Measurements from ENCODE around the gene AGAP1. TPM values are rescaled to one million over a fixed set of nuclear protein-coding genes. Genes with fewer than 3 reads are reported as not detected.

AGAP1 gene
- total RNA-seq, 3 donors from 2014 or later (not counting 1 experiment from before 2014, with no cell fraction given): 42.0 to 56.4 (median 45.7) TPM

DNA sequence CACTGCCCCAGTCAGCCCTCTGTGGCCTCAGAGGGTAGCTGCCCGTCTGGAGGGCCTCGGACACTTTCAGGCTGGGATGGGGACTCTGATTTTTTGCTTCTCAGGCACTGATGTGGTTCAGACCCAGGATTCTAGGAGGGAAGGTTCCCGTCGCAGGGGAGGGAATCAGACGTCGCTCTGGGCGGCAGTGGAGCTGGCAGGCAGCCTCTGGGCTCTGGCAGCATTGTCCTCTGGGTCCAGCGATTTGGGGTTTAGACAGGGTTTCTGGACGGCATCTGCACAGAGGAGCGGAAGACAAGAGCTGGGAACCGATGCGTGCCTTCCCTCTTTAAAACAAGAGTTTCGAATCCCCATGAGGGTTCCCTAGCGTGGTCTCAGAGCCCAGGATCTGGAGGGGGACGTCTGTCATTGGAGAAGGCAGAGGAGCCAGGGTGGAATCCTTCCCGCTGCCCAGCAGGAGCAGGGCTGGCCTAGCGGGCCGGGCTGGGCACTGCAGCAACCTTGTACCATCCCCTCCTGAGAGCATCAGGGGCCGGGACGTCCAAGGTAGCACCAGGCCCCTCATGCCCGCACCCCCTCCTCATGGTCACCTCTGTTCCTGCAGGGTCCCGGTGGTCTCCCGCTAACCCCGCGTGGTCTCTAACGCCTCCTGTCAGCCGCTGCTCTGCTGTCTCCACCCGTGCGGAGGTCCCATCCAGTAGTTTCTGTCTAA is 246.0 kb downstream of the AGAP1 start:
- 94% methylated on average over 29 of the region's 29 CpGs for WGBS (ENCODE audit: insufficient coverage)
- DNase-seq (no peak), ATAC-seq (no peak)
- Histone ChIP-seq H3K27ac (ENCODE audit: low read length) (no peak overlapping the region), H3K36me3 (ENCODE audit: control insufficient read depth, insufficient read depth, low read length) (peaks cover 4% of the 10 kb centered on the region), H3K4me1 (ENCODE audit: control insufficient read depth, insufficient read depth, low read length) (peaks cover 6% of the 10 kb centered on the region), H3K27me3 (ENCODE audit: control insufficient read depth, insufficient read depth, low read length) (no peaks in the 10 kb centered on the region), H3K9me3 (ENCODE audit: control insufficient read depth, insufficient read depth, low read length) (no peaks in the 10 kb centered on the region), H3K4me3 (ENCODE audit: low read length) (no peak overlapping the region)
- H3K4me1 Mint-ChIP-seq: peaks cover 18 to 21% of the 10 kb centered on the region in 2 donors
- H3K27ac Mint-ChIP-seq: no peak overlapping the region
- H3K36me3 Mint-ChIP-seq: no peaks in the 10 kb centered on the region
- no peaks in the 10 kb centered on the region for H3K9me3 Mint-ChIP-seq
- TF ChIP-seq, protein P1, sequence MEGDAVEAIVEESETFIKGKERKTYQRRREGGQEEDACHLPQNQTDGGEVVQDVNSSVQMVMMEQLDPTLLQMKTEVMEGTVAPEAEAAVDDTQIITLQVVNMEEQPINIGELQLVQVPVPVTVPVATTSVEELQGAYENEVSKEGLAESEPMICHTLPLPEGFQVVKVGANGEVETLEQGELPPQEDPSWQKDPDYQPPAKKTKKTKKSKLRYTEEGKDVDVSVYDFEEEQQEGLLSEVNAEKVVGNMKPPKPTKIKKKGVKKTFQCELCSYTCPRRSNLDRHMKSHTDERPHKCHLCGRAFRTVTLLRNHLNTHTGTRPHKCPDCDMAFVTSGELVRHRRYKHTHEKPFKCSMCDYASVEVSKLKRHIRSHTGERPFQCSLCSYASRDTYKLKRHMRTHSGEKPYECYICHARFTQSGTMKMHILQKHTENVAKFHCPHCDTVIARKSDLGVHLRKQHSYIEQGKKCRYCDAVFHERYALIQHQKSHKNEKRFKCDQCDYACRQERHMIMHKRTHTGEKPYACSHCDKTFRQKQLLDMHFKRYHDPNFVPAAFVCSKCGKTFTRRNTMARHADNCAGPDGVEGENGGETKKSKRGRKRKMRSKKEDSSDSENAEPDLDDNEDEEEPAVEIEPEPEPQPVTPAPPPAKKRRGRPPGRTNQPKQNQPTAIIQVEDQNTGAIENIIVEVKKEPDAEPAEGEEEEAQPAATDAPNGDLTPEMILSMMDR (IDR thresholded peaks at IDR 0.05): no peak
- H3K4me3 Mint-ChIP-seq: no peak overlapping the region
- intact Hi-C loops (cut with micrococcal nuclease): no loop called here
- no peaks in the 10 kb centered on the region for H3K27me3 Mint-ChIP-seq (ENCODE audit: low read depth in 2 of 2)

DNA sequence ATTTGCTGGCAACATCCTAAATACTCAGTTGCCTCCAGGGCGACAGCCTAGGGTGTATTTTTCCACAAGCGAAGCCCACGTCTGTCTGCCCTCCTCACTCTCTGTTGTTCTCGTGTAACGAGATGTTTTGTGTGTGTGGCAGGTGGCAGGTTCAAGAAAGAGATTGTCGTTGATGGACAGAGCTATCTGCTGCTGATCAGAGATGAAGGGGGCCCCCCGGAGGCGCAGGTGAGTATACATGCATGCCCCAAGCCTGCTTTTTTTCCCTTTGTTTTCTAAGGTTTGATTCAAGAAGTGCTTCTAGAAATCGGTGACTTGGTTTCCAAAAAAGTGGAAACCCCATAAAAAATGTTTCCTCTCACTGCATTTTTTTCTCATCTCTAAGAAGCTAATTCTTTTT is 247.0 kb downstream of the AGAP1 start:
- H3K9me3 ChIP-seq (ENCODE audit: control insufficient read depth, insufficient read depth, low read length): no peaks in the 10 kb centered on the region
- no peak overlapping the region for H3K4me3 ChIP-seq (ENCODE audit: low read length)
- TF ChIP-seq, protein P1 (IDR thresholded peaks at IDR 0.05): no peak
- Mint-ChIP-seq H3K27ac (no peak overlapping the region), H3K4me3 (no peak overlapping the region), H3K9me3 (no peaks in the 10 kb centered on the region), H3K4me1 (peaks cover 15 to 18% of the 10 kb centered on the region in 2 donors), H3K27me3 (ENCODE audit: low read depth in 2 of 2) (no peaks in the 10 kb centered on the region), H3K36me3 (no peaks in the 10 kb centered on the region)
- DNase-seq (peak in 1 of 2 donors; percentile 12), ATAC-seq (peak in 1 of 3 donors; percentile 36)
- intact Hi-C loops (cut with micrococcal nuclease): no loop called here
- peaks cover 6% of the 10 kb centered on the region for H3K4me1 ChIP-seq (ENCODE audit: control insufficient read depth, insufficient read depth, low read length)
- H3K27me3 ChIP-seq (ENCODE audit: control insufficient read depth, insufficient read depth, low read length): no peaks in the 10 kb centered on the region
- H3K36me3 ChIP-seq (ENCODE audit: control insufficient read depth, insufficient read depth, low read length): peaks cover 4% of the 10 kb centered on the region
- 79% methylated on average over 9 of the region's 9 CpGs for WGBS (ENCODE audit: insufficient coverage)
- no peak overlapping the region for H3K27ac ChIP-seq (ENCODE audit: low read length)

DNA sequence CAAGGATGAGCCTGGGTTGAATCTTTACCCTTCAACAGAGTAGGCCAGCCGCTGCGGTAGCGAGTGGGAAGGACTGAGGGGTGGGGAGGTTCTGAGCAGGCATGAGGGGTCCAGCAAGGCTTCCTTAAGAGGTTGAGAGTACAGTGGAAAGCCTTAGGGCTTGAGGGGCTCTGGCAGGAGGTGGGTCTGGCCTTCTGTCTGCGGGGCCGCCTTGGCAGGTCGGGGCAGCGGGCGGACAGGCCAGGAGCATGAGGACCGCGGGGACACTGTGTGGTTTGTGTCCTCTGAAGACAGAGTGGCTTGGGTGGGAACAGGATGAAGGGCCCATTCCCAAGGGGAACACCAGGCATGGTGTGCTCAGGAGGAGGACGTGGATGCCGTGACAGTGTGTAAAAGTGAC is 250.3 kb downstream of the AGAP1 start:
- peaks cover 4% of the 10 kb centered on the region for H3K36me3 ChIP-seq (ENCODE audit: control insufficient read depth, insufficient read depth, low read length)
- Mint-ChIP-seq H3K27ac (no peak overlapping the region), H3K4me3 (no peak overlapping the region), H3K4me1 (no peaks in the 10 kb centered on the region), H3K9me3 (no peaks in the 10 kb centered on the region), H3K27me3 (ENCODE audit: low read depth in 2 of 2) (no peaks in the 10 kb centered on the region), H3K36me3 (no peaks in the 10 kb centered on the region)
- no peaks in the 10 kb centered on the region for H3K27me3 ChIP-seq (ENCODE audit: control insufficient read depth, insufficient read depth, low read length)
- DNase-seq: no peak
- WGBS (ENCODE audit: insufficient coverage): 94% methylated on average over 12 of the region's 12 CpGs
- no peak overlapping the region for H3K4me3 ChIP-seq (ENCODE audit: low read length)
- no peaks in the 10 kb centered on the region for H3K9me3 ChIP-seq (ENCODE audit: control insufficient read depth, insufficient read depth, low read length)
- no peak overlapping the region for H3K27ac ChIP-seq (ENCODE audit: low read length)
- no peaks in the 10 kb centered on the region for H3K4me1 ChIP-seq (ENCODE audit: control insufficient read depth, insufficient read depth, low read length)
- ATAC-seq: no peak
- intact Hi-C loops (cut with micrococcal nuclease): no loop called here
- TF ChIP-seq, protein P1 (IDR thresholded peaks at IDR 0.05): no peak

DNA sequence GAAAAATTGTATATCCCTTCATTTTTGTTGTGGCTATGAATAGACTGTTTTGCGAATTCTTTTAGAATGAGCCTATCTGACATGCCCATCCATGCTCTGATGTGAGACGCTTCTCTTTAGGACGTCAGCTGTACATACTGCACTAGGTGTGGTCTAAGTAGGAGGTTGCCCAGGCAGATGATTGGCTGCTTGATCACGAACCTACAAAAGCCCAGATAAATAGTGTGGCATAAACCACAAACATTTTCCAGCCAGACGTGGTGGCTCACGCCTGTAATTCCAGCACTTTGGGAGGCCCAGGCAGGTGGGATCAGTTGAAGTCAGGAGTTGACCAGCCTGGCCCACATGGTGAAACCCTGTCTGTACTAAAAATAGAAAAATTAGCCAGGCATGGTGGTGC is 251.8 kb downstream of the AGAP1 start:
- no peaks in the 10 kb centered on the region for H3K27me3 ChIP-seq (ENCODE audit: control insufficient read depth, insufficient read depth, low read length)
- TF ChIP-seq, protein P1 (IDR thresholded peaks at IDR 0.05): no peak
- H3K27ac Mint-ChIP-seq: no peak overlapping the region
- no peaks in the 10 kb centered on the region for H3K27me3 Mint-ChIP-seq (ENCODE audit: low read depth in 2 of 2)
- no peak for ATAC-seq
- no peak overlapping the region for H3K4me3 ChIP-seq (ENCODE audit: low read length)
- no peaks in the 10 kb centered on the region for H3K4me1 ChIP-seq (ENCODE audit: control insufficient read depth, insufficient read depth, low read length)
- H3K9me3 Mint-ChIP-seq: no peaks in the 10 kb centered on the region
- no peak overlapping the region for H3K4me3 Mint-ChIP-seq
- 77% methylated on average over 6 of the region's 6 CpGs for WGBS (ENCODE audit: insufficient coverage)
- DNase-seq: no peak
- H3K27ac ChIP-seq (ENCODE audit: low read length): no peak overlapping the region
- H3K4me1 Mint-ChIP-seq: no peaks in the 10 kb centered on the region
- H3K36me3 Mint-ChIP-seq: no peaks in the 10 kb centered on the region
- H3K9me3 ChIP-seq (ENCODE audit: control insufficient read depth, insufficient read depth, low read length): no peaks in the 10 kb centered on the region
- peaks cover 4% of the 10 kb centered on the region for H3K36me3 ChIP-seq (ENCODE audit: control insufficient read depth, insufficient read depth, low read length)
- intact Hi-C loops (cut with micrococcal nuclease): loop anchor here (5.0 kb wide), 1 partner anchor 1193 kb away; no protein-coding TSS in a partner anchor

All from natural killer cell (primary cell).